Tibial artery (tissue), 4 donors: ENCODE results near the gene TMEM125.
A peak's percentile ranks its signal among the peaks of the same experiment; 100 is the strongest.

Experiments used
- DNase-seq, 2 donors: peaks; one replicate each; pipeline ENCODE4 v3.0.0-alpha.2; 2019
- H3K27ac ChIP-seq, 2 donors: fragments of 200-600 bp; sonication (generic) in 1 of 2; 1 replicate in 1 of 2; 2 replicates in 1 of 2; pipeline ENCODE4 v1.5.1; 2018 to 2019; ENCODE audit warnings: mild to moderate bottlenecking in 1 of 2
- H3K27me3 ChIP-seq, 2 donors: fragments of 200-600 bp; sonication (generic) in 1 of 2; one replicate each; pipeline versions ENCODE4 v1.5.1 to v1.6.0; 2016 to 2019
- H3K36me3 ChIP-seq, 3 donors: fragments of 200-600 bp; sonication (generic) in 2 of 3; one replicate each; pipeline ENCODE4 v1.5.1; 2016 to 2019; ENCODE audit warnings: mild to moderate bottlenecking in 2 of 3
- H3K4me1 ChIP-seq, 4 donors: fragments of 200-600 bp; sonication (generic) in 2 of 4; 1 replicate in 3 of 4; 2 replicates in 1 of 4; pipeline ENCODE4 v1.5.1; 2016 to 2019
- H3K4me3 ChIP-seq, 2 donors: fragments of 200-600 bp; sonication (generic) in 1 of 2; 1 replicate in 1 of 2; 2 replicates in 1 of 2; pipeline ENCODE4 v1.5.1; 2018 to 2019; ENCODE audit warnings: mild to moderate bottlenecking in 2 of 2
- H3K9me3 ChIP-seq, 3 donors: fragments of 200-600 bp; sonication (generic) in 1 of 3; one replicate each; pipeline ENCODE4 v1.5.1; 2016 to 2019
- intact Hi-C: fragments of 100-400 bp; cut with DNase I; formaldehyde crosslinking; loops from one replicate; pipeline ENCODE4 v1.15.0; 2023; ENCODE audit warnings: low total_unique reads
- TF ChIP-seq, protein P1 (sequence below), 2 experiments: fragments of 200-600 bp in 1 of 2; fragments of 450-650 bp in 1 of 2; IDR thresholded peaks; one replicate each; pipeline ENCODE4 v1.5.1; 2017 to 2019; ENCODE audit warnings: antibody characterized with exemption in 2 of 2, mild to moderate bottlenecking in 1 of 2, moderate library complexity in 1 of 2

Gene TMEM125

DNA sequence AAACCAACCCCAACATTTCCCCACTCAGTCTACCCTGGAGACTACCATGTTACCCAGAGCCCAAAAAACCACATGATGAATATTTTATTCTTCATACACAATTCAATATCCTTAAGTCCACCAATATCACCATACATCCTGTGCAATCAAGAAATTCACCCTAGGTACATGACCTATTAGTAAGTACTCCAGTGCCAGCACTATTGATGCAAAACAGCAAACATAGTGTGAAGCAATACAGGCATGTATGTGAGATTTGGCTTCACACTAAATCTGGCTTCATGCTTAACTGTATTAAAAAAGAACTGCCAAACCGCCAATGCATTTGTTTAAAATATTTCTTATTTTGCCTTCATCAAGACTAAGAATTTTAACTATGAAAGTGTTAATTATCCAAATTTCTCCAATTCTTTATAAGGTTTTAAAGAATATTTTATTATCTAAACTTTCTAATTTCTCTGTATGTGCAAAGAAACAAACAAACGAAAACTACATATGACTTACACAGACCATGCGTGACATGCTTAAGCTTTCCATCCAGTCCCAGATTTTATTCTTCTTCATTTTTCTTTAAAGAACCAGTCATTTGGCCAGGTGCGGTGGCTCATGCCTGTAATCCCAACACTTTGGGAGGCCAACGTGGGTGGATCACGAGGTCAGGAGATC is 22.4 kb upstream of the TMEM125 start:
- Histone ChIP-seq H3K36me3 (no peaks in the 10 kb centered on the region), H3K4me1 (no peaks in the 10 kb centered on the region), H3K27ac (no peak overlapping the region), H3K27me3 (no peaks in the 10 kb centered on the region), H3K9me3 (no peaks in the 10 kb centered on the region), H3K4me3 (no peak overlapping the region)
- intact Hi-C loops: no loop called here
- DNase-seq: no peak
- TF ChIP-seq, protein P1, sequence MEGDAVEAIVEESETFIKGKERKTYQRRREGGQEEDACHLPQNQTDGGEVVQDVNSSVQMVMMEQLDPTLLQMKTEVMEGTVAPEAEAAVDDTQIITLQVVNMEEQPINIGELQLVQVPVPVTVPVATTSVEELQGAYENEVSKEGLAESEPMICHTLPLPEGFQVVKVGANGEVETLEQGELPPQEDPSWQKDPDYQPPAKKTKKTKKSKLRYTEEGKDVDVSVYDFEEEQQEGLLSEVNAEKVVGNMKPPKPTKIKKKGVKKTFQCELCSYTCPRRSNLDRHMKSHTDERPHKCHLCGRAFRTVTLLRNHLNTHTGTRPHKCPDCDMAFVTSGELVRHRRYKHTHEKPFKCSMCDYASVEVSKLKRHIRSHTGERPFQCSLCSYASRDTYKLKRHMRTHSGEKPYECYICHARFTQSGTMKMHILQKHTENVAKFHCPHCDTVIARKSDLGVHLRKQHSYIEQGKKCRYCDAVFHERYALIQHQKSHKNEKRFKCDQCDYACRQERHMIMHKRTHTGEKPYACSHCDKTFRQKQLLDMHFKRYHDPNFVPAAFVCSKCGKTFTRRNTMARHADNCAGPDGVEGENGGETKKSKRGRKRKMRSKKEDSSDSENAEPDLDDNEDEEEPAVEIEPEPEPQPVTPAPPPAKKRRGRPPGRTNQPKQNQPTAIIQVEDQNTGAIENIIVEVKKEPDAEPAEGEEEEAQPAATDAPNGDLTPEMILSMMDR (IDR thresholded peaks at IDR 0.05): no peak

DNA sequence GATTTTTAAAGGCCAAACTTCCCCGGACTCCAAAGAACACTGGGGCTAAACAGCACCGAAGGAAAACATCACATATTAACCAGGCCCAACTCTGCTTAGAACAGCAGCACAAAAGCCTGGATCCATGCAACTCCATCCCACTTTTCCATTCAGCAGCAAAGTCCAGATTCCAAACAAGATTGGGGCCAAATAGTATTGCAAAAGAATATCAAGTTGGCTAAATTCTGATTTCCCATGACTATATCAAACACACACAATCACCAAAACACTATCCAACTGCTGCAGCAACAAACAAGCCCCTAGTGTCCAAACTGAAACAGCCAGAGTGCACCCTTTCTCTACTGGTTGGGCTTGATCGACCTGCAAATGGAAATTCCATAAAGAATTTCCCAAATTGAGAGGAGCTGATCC is 19.4 kb upstream of the TMEM125 start:
- Histone ChIP-seq H3K27ac (no peak overlapping the region), H3K4me1 (no peaks in the 10 kb centered on the region), H3K9me3 (no peaks in the 10 kb centered on the region), H3K36me3 (no peaks in the 10 kb centered on the region), H3K4me3 (no peak overlapping the region), H3K27me3 (no peaks in the 10 kb centered on the region)
- TF ChIP-seq, protein P1 (IDR thresholded peaks at IDR 0.05): no peak
- peak in 1 of 2 donors; percentile 6 for DNase-seq
- intact Hi-C loops: no loop called here

GRCh38 chr1:43251024-43251423 is 18.8 kb upstream of the TMEM125 start:
- Histone ChIP-seq H3K9me3 (no peaks in the 10 kb centered on the region), H3K27ac (no peak overlapping the region), H3K36me3 (no peaks in the 10 kb centered on the region), H3K27me3 (no peaks in the 10 kb centered on the region), H3K4me1 (no peaks in the 10 kb centered on the region), H3K4me3 (no peak overlapping the region)
- intact Hi-C loops: no loop called here
- peak in 1 of 2 donors; percentile 15 for DNase-seq
- TF ChIP-seq, protein P1 (IDR thresholded peaks at IDR 0.05): no peak

DNA sequence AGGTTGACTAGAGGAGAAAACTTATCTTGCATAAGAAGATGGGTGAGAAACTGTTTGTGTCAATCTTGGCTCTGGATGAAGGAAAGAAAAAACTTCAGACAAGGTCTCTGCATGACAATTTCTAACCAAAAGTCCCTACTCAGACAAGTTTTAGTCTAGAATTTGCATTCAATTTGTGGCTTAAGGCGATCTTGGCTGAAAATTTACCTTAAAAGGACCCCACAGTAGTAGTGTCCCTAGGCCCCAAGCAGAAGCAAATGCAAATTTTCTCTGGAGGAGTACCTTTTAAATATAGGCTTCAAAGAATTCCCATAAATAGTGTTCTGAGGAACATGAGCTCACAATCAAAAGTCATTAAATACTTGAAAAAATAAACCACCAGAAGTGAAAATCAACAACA is 17.6 kb upstream of the TMEM125 start:
- no peak overlapping the region for H3K4me3 ChIP-seq
- no peak overlapping the region for H3K27ac ChIP-seq
- no peaks in the 10 kb centered on the region for H3K36me3 ChIP-seq
- no peak for DNase-seq
- H3K27me3 ChIP-seq: no peaks in the 10 kb centered on the region
- no peaks in the 10 kb centered on the region for H3K9me3 ChIP-seq
- TF ChIP-seq, protein P1 (IDR thresholded peaks at IDR 0.05): no peak
- intact Hi-C loops: no loop called here
- no peaks in the 10 kb centered on the region for H3K4me1 ChIP-seq

DNA sequence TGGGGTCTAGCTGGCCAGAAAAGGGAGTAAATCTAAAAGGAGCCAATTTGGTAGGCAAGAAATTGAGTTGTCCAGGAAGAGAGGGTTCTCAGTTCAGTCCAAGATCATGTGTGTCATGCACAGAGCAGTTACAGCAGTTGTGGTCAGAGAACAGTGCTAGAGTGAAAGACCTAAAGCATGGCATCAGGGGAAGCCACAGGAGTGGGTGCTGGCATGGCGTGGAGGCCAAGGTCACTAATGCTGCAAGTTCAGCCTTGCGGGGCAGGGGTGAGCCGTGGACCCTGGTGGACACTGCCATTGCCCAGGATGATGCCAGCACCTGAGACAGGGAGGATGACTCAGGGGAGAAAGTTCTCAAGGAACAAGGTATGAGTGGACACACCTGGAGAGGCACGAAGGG is 16.6 kb upstream of the TMEM125 start:
- intact Hi-C loops: no loop called here
- no peak overlapping the region for H3K4me3 ChIP-seq
- H3K9me3 ChIP-seq: no peaks in the 10 kb centered on the region
- H3K4me1 ChIP-seq: no peaks in the 10 kb centered on the region
- H3K36me3 ChIP-seq: no peaks in the 10 kb centered on the region
- H3K27ac ChIP-seq: no peak overlapping the region
- TF ChIP-seq, protein P1 (IDR thresholded peaks at IDR 0.05): no peak
- DNase-seq: peak in 1 of 2 donors; percentile 48
- H3K27me3 ChIP-seq: no peaks in the 10 kb centered on the region

DNA sequence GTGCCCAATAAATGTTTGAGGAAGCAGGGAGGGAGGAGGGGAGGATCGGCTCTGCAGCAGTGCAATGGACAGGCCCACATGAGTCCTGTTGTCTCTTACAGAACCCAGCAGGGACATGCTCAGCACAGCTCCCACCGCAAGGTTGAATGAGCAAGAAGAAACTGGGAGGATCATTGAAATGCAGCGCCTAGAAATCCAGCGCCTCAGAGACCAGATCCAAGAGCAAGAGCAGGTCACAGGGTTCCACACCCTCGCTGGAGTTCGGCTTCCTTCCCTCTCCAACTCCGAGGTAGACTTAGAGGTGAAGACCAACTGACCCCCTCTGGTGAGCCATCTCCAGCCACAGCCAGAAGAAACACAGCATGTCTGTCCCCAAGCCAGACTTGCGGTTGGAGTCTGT is 15.9 kb upstream of the TMEM125 start:
- H3K36me3 ChIP-seq: no peaks in the 10 kb centered on the region
- H3K4me3 ChIP-seq: no peak overlapping the region
- no peak overlapping the region for H3K27ac ChIP-seq
- H3K9me3 ChIP-seq: no peaks in the 10 kb centered on the region
- intact Hi-C loops: no loop called here
- no peaks in the 10 kb centered on the region for H3K4me1 ChIP-seq
- no peaks in the 10 kb centered on the region for H3K27me3 ChIP-seq
- no peak for DNase-seq
- TF ChIP-seq, protein P1 (IDR thresholded peaks at IDR 0.05): no peak
